Omental fat pad (tissue), 4 donors: Measurements from ENCODE around the gene PTPRK. TPM values are rescaled to one million over a fixed set of nuclear protein-coding genes. Genes with fewer than 3 reads are reported as not detected.

Source experiments
- ATAC-seq: fragments of 150-250 bp; one replicate; pipeline ENCODE4 v1.9.1; 2016; ENCODE audit warnings: mild to moderate bottlenecking, moderate library complexity; ENCODE audit not compliant: low FRiP score
- DNase-seq: peaks from one replicate; pipeline ENCODE4 v3.0.0-alpha.2; 2019; ENCODE audit warnings: low spot score
- CTCF ChIP-seq, 3 donors: fragments of 450-650 bp; IDR thresholded peaks; one replicate each; pipeline ENCODE4 v1.5.1; 2016 to 2017; ENCODE audit warnings: antibody characterized with exemption in 3 of 3, mild to moderate bottlenecking in 3 of 3, moderate library complexity in 2 of 3
- total RNA-seq, 4 donors: library from RNA; depleted of rRNA; stranded (reverse); fragments of >200 nt; gene quantifications; one replicate each; pipeline ENCODE4 v1.1.0, GENCODE V29; 2016

Gene PTPRK
- total RNA-seq, 4 donors from 2014 or later: 16.2 to 32.6 (median 20.9) TPM

GRCh38 chr6:128161839-128162238 lies 358.6 kb downstream of the PTPRK start:
- DNase-seq: no peak
- TF ChIP-seq CTCF (IDR thresholded peaks at IDR 0.05): no peak
- no peak for ATAC-seq

DNA sequence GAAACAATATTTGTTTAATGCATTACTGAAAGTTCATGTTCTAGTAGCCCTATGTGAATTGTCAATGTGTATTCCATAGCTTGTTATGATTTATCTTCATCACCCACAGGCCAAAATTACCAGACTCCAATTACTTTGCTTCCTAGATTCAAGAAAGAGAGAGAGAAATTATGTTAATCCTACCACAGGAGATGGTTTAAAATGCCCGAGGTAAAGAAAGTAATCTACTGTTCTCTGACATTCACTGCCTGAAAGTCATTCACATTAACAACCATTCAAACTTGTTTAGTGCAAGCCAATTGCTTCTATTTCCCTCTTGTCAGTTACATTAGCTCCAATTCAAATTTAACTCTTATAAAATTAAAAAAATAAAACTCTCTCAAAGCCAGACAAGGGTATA lies 359.1 kb downstream of the PTPRK start:
- DNase-seq (no peak), ATAC-seq (no peak)
- no peak for TF ChIP-seq CTCF (IDR thresholded peaks at IDR 0.05)

- DNase-seq (no peak), ATAC-seq (no peak)
- no peak for TF ChIP-seq CTCF (IDR thresholded peaks at IDR 0.05)
These were observed 361.9 kb downstream of the PTPRK start for GRCh38 chr6:128158496-128158895.

- no peak for TF ChIP-seq CTCF (IDR thresholded peaks at IDR 0.05)
- ATAC-seq: no peak
These were observed 363.9 kb downstream of the PTPRK start for GRCh38 chr6:128156321-128157111.

DNA sequence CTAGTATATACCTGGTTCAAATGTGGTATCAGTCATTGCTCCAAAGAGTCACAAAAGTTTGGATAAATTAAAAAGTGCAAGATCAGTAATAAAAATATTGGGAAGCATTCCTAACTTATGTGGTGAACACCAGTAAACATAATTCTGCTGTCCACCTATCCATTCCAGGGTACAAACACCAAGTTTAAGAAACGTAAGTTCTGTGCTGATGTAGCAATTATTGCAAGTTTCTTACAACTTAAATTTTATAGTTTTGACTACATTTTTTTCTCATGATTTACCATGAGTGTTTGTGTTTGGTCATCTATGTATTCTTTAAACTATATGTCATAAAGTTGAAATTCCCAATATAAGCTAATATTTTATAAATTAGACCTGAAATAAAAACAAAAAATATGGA lies 364.6 kb downstream of the PTPRK start:
- no peak for ATAC-seq
- DNase-seq: no peak
- TF ChIP-seq CTCF (IDR thresholded peaks at IDR 0.05): no peak

More at GRCh38 chr6:128156321-128157111, 363.9 kb downstream of the PTPRK start:
- no peak for DNase-seq

- ATAC-seq (no peak), DNase-seq (no peak)
- no peak for TF ChIP-seq CTCF (IDR thresholded peaks at IDR 0.05)
These were observed 367.8 kb downstream of the PTPRK start for GRCh38 chr6:128152551-128152950.

DNA sequence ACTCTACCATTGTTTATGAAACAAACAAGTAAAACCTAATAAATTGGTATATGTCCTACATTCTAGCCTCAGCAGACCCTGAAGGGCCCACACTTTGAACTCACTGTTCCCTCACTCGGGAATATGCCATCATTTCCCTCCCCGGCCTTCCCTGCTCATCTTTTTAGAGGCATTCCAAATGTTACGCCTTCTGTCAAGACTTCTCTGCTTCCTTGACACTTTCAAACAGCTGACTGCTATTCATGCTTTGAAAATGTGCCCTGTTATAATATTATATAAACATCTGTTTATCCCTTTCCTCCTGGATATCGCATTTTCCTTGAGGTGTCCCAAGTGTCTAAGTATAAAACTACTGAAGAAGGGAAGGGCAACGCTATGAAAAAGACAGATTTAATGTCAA lies 370.0 kb downstream of the PTPRK start:
- no peak for TF ChIP-seq CTCF (IDR thresholded peaks at IDR 0.05)
- DNase-seq (no peak), ATAC-seq (no peak)
